ENCODE data around the gene ESYT2. TPM values are rescaled to one million over a fixed set of nuclear protein-coding genes. Genes with fewer than 3 reads are reported as not detected.

Gene ESYT2
- total and polyA plus RNA-seq, 9 of the 15 experiments (the other 6 are each of a cell fraction or from before 2014, with no cell fraction given): 5.8 to 86.9 (median 64.7) TPM

GRCh38 chr7:158818325-158819213, 10.7 kb downstream of the ESYT2 start (continued):
- TF ChIP-seq ZBTB7A (IDR thresholded peaks at IDR 0.05; ENCODE audit: borderline replicate concordance, control insufficient read depth, low read depth, low read length) (peak; percentile 81; the same call in 1 of the 2 replicates), DACH1 (IDR thresholded peaks at IDR 0.05; ENCODE audit: partially characterized antibody) (peak; percentile 69), NFIC (IDR thresholded peaks at IDR 0.05) (peak; percentile 45; the same call in 1 of the 2 replicates), SMARCA5 (IDR thresholded peaks at IDR 0.05) (peak; percentile 37; the same call in 1 of the 2 replicates), IFI16 (CRISPR knock-in tag; IDR thresholded peaks at IDR 0.05) (no peak), ZNF232 (CRISPR knock-in tag; IDR thresholded peaks at IDR 0.05) (peak; percentile 72; the same call in 1 of the 2 replicates), GABPB1 (CRISPR knock-in tag; IDR thresholded peaks at IDR 0.05) (no peak), CREM (IDR thresholded peaks at IDR 0.05; ENCODE audit: low read depth) (peak; percentile 40), HDAC3 (IDR thresholded peaks at IDR 0.05; ENCODE audit: borderline replicate concordance, partially characterized antibody) (no peak), L3MBTL2 (IDR thresholded peaks at IDR 0.05) (peak; percentile 75), FOXA3 (CRISPR knock-in tag; conservative IDR thresholded peaks at IDR 0.05 in 1 of 2, IDR thresholded peaks at IDR 0.05 in 1 of 2) (0 out of 4 replicates have a peak, but pooled peaks of 1 of the 2 experiments have one; percentile 24), SP1 (CRISPR knock-in tag; IDR thresholded peaks at IDR 0.05) (peak; percentile 55), TAF7 (tag; IDR thresholded peaks at IDR 0.05) (0 out of 2 replicates have a peak, but pooled peaks have one; percentile 16), ZNF395 (CRISPR knock-in tag; IDR thresholded peaks at IDR 0.05) (peak; percentile 97), MAX (CRISPR knock-in tag; IDR thresholded peaks at IDR 0.05) (peak; percentile 59; the same call in 1 of the 2 replicates), ARHGAP35 (IDR thresholded peaks at IDR 0.05; ENCODE audit: partially characterized antibody) (no peak), TRIM24 (IDR thresholded peaks at IDR 0.05) (peak; percentile 30 to 36; a peak in 1 of 4 replicates)
- TF ChIP-seq, protein P1, sequence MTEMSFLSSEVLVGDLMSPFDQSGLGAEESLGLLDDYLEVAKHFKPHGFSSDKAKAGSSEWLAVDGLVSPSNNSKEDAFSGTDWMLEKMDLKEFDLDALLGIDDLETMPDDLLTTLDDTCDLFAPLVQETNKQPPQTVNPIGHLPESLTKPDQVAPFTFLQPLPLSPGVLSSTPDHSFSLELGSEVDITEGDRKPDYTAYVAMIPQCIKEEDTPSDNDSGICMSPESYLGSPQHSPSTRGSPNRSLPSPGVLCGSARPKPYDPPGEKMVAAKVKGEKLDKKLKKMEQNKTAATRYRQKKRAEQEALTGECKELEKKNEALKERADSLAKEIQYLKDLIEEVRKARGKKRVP (CRISPR knock-in tag; IDR thresholded peaks at IDR 0.05): 0 out of 2 replicates have a peak, but pooled peaks have one; percentile 49

Data from K562 (cell line).